HepG2 (cell line): Measurements from ENCODE around the gene COQ10B. TPM values are rescaled to one million over a fixed set of nuclear protein-coding genes. Genes with fewer than 3 reads are reported as not detected.

Source experiments
- CEBPG ChIP-seq: IDR thresholded peaks from 2 replicates; pipeline ENCODE4 v1.6.1; 2016
- CREB3 ChIP-seq: sonication (generic); formaldehyde crosslinking; IDR thresholded peaks from 2 replicates; pipeline ENCODE4 v1.5.0; 2020; ENCODE audit warnings: missing genetic modification reagents
- DNMT1 ChIP-seq: sonication (generic); formaldehyde crosslinking; IDR thresholded peaks from 2 replicates; pipeline ENCODE4 v1.5.1; 2020; ENCODE audit warnings: mild to moderate bottlenecking, missing genetic modification reagents
- DPF2 ChIP-seq: sonication (generic); formaldehyde crosslinking; IDR thresholded peaks from 2 replicates; pipeline ENCODE4 v1.4.0; 2020; ENCODE audit warnings: mild to moderate bottlenecking, low read depth, missing genetic modification reagents, borderline replicate concordance
- GATAD2A ChIP-seq: IDR thresholded peaks from 2 replicates; pipeline ENCODE4 v1.6.1; 2016
- GZF1 ChIP-seq: sonication (generic); formaldehyde crosslinking; IDR thresholded peaks from 2 replicates; pipeline ENCODE4 v1.5.1; 2020; ENCODE audit warnings: mild to moderate bottlenecking, missing genetic modification reagents
- HNF1A ChIP-seq, 2 experiments: sonication (generic) in 1 of 2; formaldehyde crosslinking in 1 of 2; IDR thresholded peaks; 2 replicates each; pipeline versions ENCODE4 v1.4.0 to v1.6.1; 2016 to 2020; ENCODE audit warnings: borderline replicate concordance in 1 of 2, low read depth in 1 of 2, mild to moderate bottlenecking in 1 of 2, missing genetic modification reagents in 1 of 2
- IRX3 ChIP-seq: sonication (generic); formaldehyde crosslinking; IDR thresholded peaks from 2 replicates; pipeline ENCODE4 v1.8.1; 2023; ENCODE audit warnings: mild to moderate bottlenecking, low read depth, missing genetic modification reagents, borderline replicate concordance
- MTA1 ChIP-seq: sonication (generic); formaldehyde crosslinking; IDR thresholded peaks from 2 replicates; pipeline ENCODE4 v1.4.0; 2020; ENCODE audit warnings: missing genetic modification reagents, mild to moderate bottlenecking, borderline replicate concordance
- SRF ChIP-seq: IDR thresholded peaks from 2 replicates; pipeline ENCODE4 v1.6.1; 2011; ENCODE audit warnings: mild to moderate bottlenecking, low read depth, low read length, moderate library complexity
- TFE3 ChIP-seq: IDR thresholded peaks from 2 replicates; pipeline ENCODE4 v1.6.1; 2016
- ZBTB38 ChIP-seq: sonication (generic); formaldehyde crosslinking; IDR thresholded peaks from 2 replicates; pipeline ENCODE4 v1.5.1; 2020; ENCODE audit warnings: mild to moderate bottlenecking, missing genetic modification reagents
- ZMYM3 ChIP-seq: sonication (generic); formaldehyde crosslinking; IDR thresholded peaks from 2 replicates; pipeline ENCODE4 v1.5.1; 2020; ENCODE audit warnings: mild to moderate bottlenecking, missing genetic modification reagents
- ZNF280D ChIP-seq: sonication (generic); formaldehyde crosslinking; IDR thresholded peaks from 2 replicates; pipeline ENCODE4 v1.5.1; 2020; ENCODE audit warnings: mild to moderate bottlenecking, missing genetic modification reagents
- ZNF609 ChIP-seq: sonication (generic); formaldehyde crosslinking; IDR thresholded peaks from 2 replicates; pipeline ENCODE4 v1.4.0; 2020; ENCODE audit warnings: mild to moderate bottlenecking, missing genetic modification reagents, borderline replicate concordance
- polyA plus RNA-seq, 8 experiments: library from polyadenylated mRNA; depleted of rRNA in 3 of 8; stranded (reverse) in 7 of 8; unstranded in 1 of 8; fragments of >200 nt; fragmentation: Illumina TruSeq in 4 of 8; extraction: Trizol in 4 of 8; gene quantifications; 2 replicates each; pipeline versions ENCODE4 v1.2.1 to v1.2.3, GENCODE V29; 2011 to 2016; ENCODE audit warnings: low read depth in 4 of 8, missing spikeins in 1 of 8, mixed read lengths in 1 of 8; ENCODE audit not compliant: insufficient read depth in 1 of 8
- total RNA-seq, 5 experiments: library from RNA; depleted of rRNA; stranded (reverse); fragments of >200 nt; fragmentation: Illumina TruSeq; extraction: Trizol; gene quantifications; 2 replicates each; pipeline ENCODE4 v1.2.3, GENCODE V29; 2016; ENCODE audit warnings: low read depth in 1 of 5

COQ10B gene
- total and polyA plus RNA-seq, 2 of the 13 experiments (the other 11 are each of a cell fraction or from before 2014, with no cell fraction given): 4.6 to 34.9 TPM

GRCh38 chr2:197452754-197453122, 614 bp upstream of the COQ10B start (continued):
- TF ChIP-seq IRX3 (CRISPR knock-in tag) (no peak), CEBPG (CRISPR knock-in tag) (no peak), MTA1 (no peak; the same call in 1 of the 2 replicates), GZF1 (CRISPR knock-in tag) (no peak), CREB3 (CRISPR knock-in tag) (0 out of 2 replicates have a peak, but pooled peaks have one; percentile 9), ZNF280D (CRISPR knock-in tag) (no peak), GATAD2A (CRISPR knock-in tag) (no peak), DPF2 (CRISPR knock-in tag) (0 out of 2 replicates have a peak, but pooled peaks have one; percentile 17), DNMT1 (no peak), ZMYM3 (CRISPR knock-in tag) (0 out of 2 replicates have a peak, but pooled peaks have one; percentile 51), TFE3 (peak; percentile 46; the same call in 1 of the 2 replicates), ZBTB38 (CRISPR knock-in tag) (no peak), HNF1A (IDR thresholded peaks at IDR 0.05; ENCODE audit: low read depth) (peak; percentile 95), HNF1A (CRISPR knock-in tag; IDR thresholded peaks at IDR 0.05; ENCODE audit: borderline replicate concordance) (peak; percentile 98), SRF (no peak; the same call in 1 of the 2 replicates), ZNF609 (no peak; the same call in 1 of the 2 replicates)
